BE2C (cell line): ENCODE results near the gene CSGALNACT2.

Experiments
- DNase-seq: peaks from one replicate; pipeline ENCODE4 v3.0.0-alpha.2; 2020
- H3K27me3 ChIP-seq: fragments of 250-450 bp; sonication (Bioruptor Pico); 2 replicates; pipeline ENCODE4 v1.5.1; 2020; ENCODE audit warnings: mild to moderate bottlenecking
- H3K36me3 ChIP-seq: fragments of 250-450 bp; sonication (Bioruptor Pico); 2 replicates; pipeline ENCODE4 v1.5.1; 2020; ENCODE audit warnings: mild to moderate bottlenecking
- H3K4me1 ChIP-seq: fragments of 250-450 bp; sonication (Bioruptor Pico); 2 replicates; pipeline ENCODE4 v1.5.1; 2020
- H3K4me3 ChIP-seq: 2 replicates; pipeline ENCODE4 v1.5.1; 2011; ENCODE audit warnings: low read depth, low read length
- H3K9me3 ChIP-seq: fragments of 250-450 bp; sonication (Bioruptor Pico); 2 replicates; pipeline ENCODE4 v1.5.1; 2020
- TF ChIP-seq, protein P1 (sequence below): IDR thresholded peaks from 2 replicates; pipeline ENCODE4 v1.5.1; 2012; ENCODE audit warnings: mild to moderate bottlenecking, low read depth, low read length

Gene CSGALNACT2

DNA sequence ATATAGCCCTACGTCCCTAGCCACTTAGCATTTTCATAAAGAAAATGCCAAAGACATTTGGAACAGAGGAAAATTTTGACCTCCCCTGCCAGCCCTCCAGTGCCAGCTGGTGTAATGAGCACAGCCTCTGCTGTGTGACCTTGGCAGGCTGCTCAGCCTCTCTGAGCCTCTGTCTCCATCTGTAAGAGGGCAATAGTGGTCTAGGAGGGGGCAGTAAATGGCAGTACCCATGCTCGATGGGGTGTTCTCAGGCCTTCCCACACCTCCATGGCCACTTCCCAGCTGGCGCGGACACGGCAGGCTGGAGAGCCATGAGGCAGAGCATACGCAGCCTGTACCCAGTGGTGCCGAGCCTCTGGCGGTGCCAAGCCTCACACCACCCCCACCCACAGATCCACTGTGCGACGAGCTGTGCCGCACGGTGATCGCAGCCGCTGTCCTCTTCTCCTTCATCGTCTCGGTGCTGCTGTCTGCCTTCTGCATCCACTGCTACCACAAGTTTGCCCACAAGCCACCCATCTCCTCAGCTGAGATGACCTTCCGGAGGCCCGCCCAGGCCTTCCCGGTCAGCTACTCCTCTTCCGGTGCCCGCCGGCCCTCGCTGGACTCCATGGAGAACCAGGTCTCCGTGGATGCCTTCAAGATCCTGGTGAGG is 24.0 kb upstream of the CSGALNACT2 start:
- no peaks in the 10 kb centered on the region for H3K27me3 ChIP-seq
- H3K36me3 ChIP-seq, result peaks cover 100% of the 10 kb centered on the region
- no peak overlapping the region for H3K4me3 ChIP-seq
- H3K9me3 ChIP-seq, result no peaks in the 10 kb centered on the region
- peaks cover under 1% of the 10 kb centered on the region; the same call in 1 of the 2 replicates for H3K4me1 ChIP-seq
- DNase-seq, result no peak
- TF ChIP-seq, protein P1, sequence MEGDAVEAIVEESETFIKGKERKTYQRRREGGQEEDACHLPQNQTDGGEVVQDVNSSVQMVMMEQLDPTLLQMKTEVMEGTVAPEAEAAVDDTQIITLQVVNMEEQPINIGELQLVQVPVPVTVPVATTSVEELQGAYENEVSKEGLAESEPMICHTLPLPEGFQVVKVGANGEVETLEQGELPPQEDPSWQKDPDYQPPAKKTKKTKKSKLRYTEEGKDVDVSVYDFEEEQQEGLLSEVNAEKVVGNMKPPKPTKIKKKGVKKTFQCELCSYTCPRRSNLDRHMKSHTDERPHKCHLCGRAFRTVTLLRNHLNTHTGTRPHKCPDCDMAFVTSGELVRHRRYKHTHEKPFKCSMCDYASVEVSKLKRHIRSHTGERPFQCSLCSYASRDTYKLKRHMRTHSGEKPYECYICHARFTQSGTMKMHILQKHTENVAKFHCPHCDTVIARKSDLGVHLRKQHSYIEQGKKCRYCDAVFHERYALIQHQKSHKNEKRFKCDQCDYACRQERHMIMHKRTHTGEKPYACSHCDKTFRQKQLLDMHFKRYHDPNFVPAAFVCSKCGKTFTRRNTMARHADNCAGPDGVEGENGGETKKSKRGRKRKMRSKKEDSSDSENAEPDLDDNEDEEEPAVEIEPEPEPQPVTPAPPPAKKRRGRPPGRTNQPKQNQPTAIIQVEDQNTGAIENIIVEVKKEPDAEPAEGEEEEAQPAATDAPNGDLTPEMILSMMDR, result no peak

DNA sequence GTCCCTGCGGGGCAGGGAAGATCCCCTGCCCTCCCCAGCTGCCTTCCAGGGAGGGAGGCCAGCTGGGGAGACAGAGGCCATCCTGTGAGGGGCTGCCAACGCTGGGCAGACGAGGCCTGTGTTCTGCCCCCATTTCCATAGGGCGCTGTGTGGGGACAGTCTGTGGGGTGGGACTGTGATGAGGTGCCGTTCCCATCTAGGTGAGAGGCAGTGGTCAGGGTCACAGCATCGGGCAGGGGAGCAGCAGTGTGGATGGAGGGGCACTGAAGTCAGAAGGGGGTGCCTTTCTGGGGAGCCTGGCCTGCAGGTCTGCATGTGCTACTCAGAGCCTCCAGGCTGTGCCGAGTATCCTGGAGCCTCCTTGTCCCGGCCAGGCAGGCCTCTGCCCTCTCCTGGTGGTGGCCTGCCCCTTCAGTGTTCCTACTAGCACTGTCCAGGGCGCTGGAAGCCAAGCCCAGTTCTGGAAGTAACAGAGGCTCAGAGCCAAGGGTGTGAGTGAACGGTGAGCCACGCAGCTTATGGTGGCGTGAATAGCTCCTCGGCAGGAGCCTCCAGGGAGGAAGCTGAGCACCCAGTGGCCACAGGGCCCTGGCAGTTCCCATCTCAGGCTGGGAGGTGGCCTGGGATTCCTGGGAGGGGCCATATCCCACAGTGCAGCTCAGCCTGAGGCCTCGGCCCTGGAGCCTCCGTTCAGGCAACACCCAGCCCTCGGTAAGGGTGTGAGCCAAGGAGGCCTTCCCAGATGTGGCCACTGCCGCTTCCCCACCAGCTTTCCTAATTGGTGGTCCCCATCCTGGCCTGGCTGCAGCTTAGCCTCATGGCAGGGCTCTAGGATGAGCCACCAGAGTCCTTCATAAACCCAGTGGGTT is 23.3 kb upstream of the CSGALNACT2 start:
- TF ChIP-seq, protein P1, result no peak
- Histone ChIP-seq H3K4me1 (no peaks in the 10 kb centered on the region; the same call in 1 of the 2 replicates), H3K9me3 (no peaks in the 10 kb centered on the region), H3K27me3 (no peaks in the 10 kb centered on the region), H3K4me3 (no peak overlapping the region), H3K36me3 (peaks cover 100% of the 10 kb centered on the region)
- DNase-seq, result no peak

DNA sequence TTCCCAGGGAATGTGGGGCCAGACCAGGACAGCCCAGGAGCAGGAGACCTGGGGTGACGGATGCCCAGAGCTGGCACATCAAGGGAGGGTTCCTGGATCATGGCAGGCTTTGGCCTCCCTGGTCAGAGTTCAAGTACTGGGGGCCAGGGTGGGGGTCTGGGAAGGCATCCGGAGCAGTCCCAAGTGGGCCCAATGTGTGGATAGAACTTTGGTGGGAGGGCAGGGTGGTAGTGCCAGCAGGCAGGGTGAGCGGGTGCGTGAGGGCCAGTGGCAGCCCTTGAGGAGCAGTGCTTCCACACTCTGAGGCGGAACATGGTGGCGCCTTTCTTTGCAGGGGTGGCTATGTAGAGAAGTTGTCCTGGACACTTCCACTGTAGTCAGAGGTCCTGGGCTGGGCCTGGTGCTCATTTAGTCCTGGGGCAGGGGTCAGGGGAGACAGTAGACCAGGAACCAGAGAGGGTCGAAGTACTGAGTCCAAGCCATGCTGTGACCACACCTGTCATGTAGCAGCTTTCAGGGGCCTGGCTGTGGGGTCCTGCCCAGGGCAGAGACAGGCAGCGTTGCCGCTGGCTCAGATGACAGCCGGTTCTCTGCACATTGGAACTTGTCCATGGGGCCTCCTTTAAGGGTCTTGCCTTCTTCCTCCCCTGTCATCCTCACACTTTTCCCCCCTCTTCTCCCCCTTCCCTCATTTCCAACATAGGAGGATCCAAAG is 22.2 kb upstream of the CSGALNACT2 start:
- Histone ChIP-seq H3K36me3 (peaks cover 100% of the 10 kb centered on the region), H3K4me1 (no peaks in the 10 kb centered on the region; the same call in 1 of the 2 replicates), H3K4me3 (no peak overlapping the region), H3K9me3 (no peaks in the 10 kb centered on the region), H3K27me3 (no peaks in the 10 kb centered on the region)
- TF ChIP-seq, protein P1, result no peak
- DNase-seq, result no peak

DNA sequence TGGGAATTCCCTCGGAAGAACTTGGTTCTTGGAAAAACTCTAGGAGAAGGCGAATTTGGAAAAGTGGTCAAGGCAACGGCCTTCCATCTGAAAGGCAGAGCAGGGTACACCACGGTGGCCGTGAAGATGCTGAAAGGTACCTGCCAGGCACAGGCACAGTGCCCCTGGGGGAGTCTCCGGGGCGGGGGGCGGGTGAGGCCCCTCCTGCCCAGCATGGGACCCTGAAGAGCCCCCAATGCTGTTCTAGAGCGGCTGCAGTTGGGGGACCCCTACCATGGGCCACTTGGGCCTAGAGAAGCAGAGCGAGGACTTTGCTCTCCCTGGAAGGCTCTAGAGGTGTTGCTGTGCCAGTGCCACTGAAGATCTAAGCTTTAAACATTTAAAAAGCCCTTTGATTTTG is 21.6 kb upstream of the CSGALNACT2 start:
- H3K9me3 ChIP-seq, result no peaks in the 10 kb centered on the region
- H3K4me3 ChIP-seq, result no peak overlapping the region
- no peak for DNase-seq
- H3K27me3 ChIP-seq, result no peaks in the 10 kb centered on the region
- TF ChIP-seq, protein P1, result no peak
- H3K36me3 ChIP-seq, result peaks cover 100% of the 10 kb centered on the region
- no peaks in the 10 kb centered on the region; the same call in 1 of the 2 replicates for H3K4me1 ChIP-seq

DNA sequence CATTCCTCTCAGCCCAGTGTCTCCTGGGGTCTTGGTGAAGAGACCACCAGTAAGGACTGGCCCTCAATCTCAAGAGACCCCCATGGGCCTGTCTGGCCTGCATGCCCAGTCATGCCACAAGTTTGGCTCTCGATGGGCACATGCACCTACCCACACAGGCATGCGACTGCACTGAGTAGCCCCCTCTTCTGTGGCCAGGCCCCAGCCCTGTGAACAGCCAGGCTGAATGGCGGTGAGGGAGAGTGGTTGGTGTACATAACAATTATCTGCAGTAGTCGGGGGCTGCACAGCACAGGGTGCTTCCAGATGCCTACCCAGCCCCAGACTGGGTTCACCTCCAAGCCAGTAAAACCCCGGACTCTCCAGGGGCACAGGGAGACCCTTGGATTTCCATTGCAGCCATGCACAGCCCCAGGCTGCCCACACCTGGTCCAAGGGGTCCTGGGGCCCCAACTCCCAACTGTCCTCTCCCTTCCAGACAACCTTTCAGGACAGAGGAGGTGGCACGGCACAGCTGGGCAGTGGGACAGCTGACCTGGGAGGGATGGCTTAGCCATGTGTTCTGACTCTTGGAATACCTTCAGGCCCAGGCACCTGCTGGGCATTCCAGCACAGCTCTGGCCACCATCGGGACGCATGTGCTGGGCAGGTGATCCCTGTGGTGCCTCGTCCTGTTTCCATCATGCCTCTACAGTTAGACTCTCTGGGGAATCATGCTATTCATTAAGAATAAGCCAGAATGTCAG is 21.0 kb upstream of the CSGALNACT2 start:
- no peaks in the 10 kb centered on the region; the same call in 1 of the 2 replicates for H3K4me1 ChIP-seq
- TF ChIP-seq, protein P1, result no peak
- H3K36me3 ChIP-seq, result peaks cover 100% of the 10 kb centered on the region
- H3K4me3 ChIP-seq, result no peak overlapping the region
- H3K27me3 ChIP-seq, result no peaks in the 10 kb centered on the region
- H3K9me3 ChIP-seq, result no peaks in the 10 kb centered on the region
- no peak for DNase-seq
